Measurements from ENCODE around the gene OR2L5.

OR2L5 gene

GRCh38 chr1:248013229-248013710 lies at the start of gene OR2L5:
OR2L5 (plus strand) TSS chr1:248013660; CDS start chr1:248021948, 8,288 bp downstream.
- no peak for TF ChIP-seq CTCF (conservative IDR thresholded peaks at IDR 0.05)
- no peak within 1 kb of the TSS for H3K27ac ChIP-seq

- H3K27ac ChIP-seq: no peak within 1 kb of the TSS
- TF ChIP-seq CTCF (conservative IDR thresholded peaks at IDR 0.05): no peak
Observed at GRCh38 chr1:247964933-247965332, 48.5 kb upstream of the OR2L5 start, which contains the start of gene OR2AK2. OR2AK2 (plus strand) TSS chr1:247965233; CDS start chr1:247965377, 144 bp downstream.

- no peak for TF ChIP-seq CTCF (conservative IDR thresholded peaks at IDR 0.05)
- no peak overlapping the region for H3K27ac ChIP-seq
Observed at GRCh38 chr1:247966532-247967204, 46.8 kb upstream of the OR2L5 start.

GRCh38 chr1:247992986-247993385 lies 20.5 kb upstream of the OR2L5 start:
- no peak for TF ChIP-seq CTCF (conservative IDR thresholded peaks at IDR 0.05)

GRCh38 chr1:247998811-247999210 lies 14.6 kb upstream of the OR2L5 start:
- TF ChIP-seq CTCF (conservative IDR thresholded peaks at IDR 0.05): no peak
- no peak overlapping the region for H3K27ac ChIP-seq

More at GRCh38 chr1:247992986-247993385, 20.5 kb upstream of the OR2L5 start:
- no peak overlapping the region for H3K27ac ChIP-seq

GRCh38 chr1:248000169-248000568 lies 13.3 kb upstream of the OR2L5 start:
- no peak overlapping the region for H3K27ac ChIP-seq
- no peak for TF ChIP-seq CTCF (conservative IDR thresholded peaks at IDR 0.05)

- no peak for TF ChIP-seq CTCF (conservative IDR thresholded peaks at IDR 0.05)
- H3K27ac ChIP-seq: no peak overlapping the region
Observed at GRCh38 chr1:248007778-248008177, 5.7 kb upstream of the OR2L5 start.

Measured in VCaP (cell line).